ENCODE data around the gene FERMT1. TPM values are rescaled to one million over a fixed set of nuclear protein-coding genes. Genes with fewer than 3 reads are reported as not detected.

FERMT1 gene
- total and polyA plus RNA-seq, 2 of the 13 experiments (the other 11 are each of a cell fraction or from before 2014, with no cell fraction given): 15.8 to 29.5 TPM

- TF ChIP-seq RNF219 (CRISPR knock-in tag; IDR thresholded peaks at IDR 0.05): no peak
- TF ChIP-seq ZNF331 (CRISPR knock-in tag; IDR thresholded peaks at IDR 0.05): peak; percentile 64; the same call in 1 of the 2 replicates
- TF ChIP-seq SIN3B (IDR thresholded peaks at IDR 0.05; ENCODE audit: low read length): no peak
- TF ChIP-seq ZNF550 (CRISPR knock-in tag; IDR thresholded peaks at IDR 0.05; ENCODE audit: borderline replicate concordance): no peak
- 0 out of 2 replicates have a peak, but pooled peaks have one; percentile 18 for TF ChIP-seq GABPB1 (CRISPR knock-in tag; IDR thresholded peaks at IDR 0.05)
- TF ChIP-seq GATAD2A (CRISPR knock-in tag; IDR thresholded peaks at IDR 0.05): peak; percentile 64; the same call in 1 of the 2 replicates
- TF ChIP-seq ZNF691 (CRISPR knock-in tag; IDR thresholded peaks at IDR 0.05; ENCODE audit: borderline replicate concordance, low read depth): peak; percentile 39; the same call in 1 of the 2 replicates
- TF ChIP-seq MXD4 (CRISPR knock-in tag; IDR thresholded peaks at IDR 0.05): 0 out of 2 replicates have a peak, but pooled peaks have one; percentile 55
- TF ChIP-seq MTERF4 (CRISPR knock-in tag; IDR thresholded peaks at IDR 0.05): 0 out of 2 replicates have a peak, but pooled peaks have one; percentile 36
- peak; percentile 62; the same call in 1 of the 2 replicates for TF ChIP-seq HMGXB3 (CRISPR knock-in tag; IDR thresholded peaks at IDR 0.05; ENCODE audit: borderline replicate concordance)
- peak; percentile 12; the same call in 1 of the 2 replicates for TF ChIP-seq FOXA3 (CRISPR knock-in tag; IDR thresholded peaks at IDR 0.05)
- TF ChIP-seq ZNF205 (CRISPR knock-in tag; IDR thresholded peaks at IDR 0.05): peak; percentile 52; the same call in 1 of the 2 replicates
- 0 out of 2 replicates have a peak, but pooled peaks have one; percentile 13 for TF ChIP-seq NFYC (CRISPR knock-in tag; IDR thresholded peaks at IDR 0.05)
- no peak for TF ChIP-seq ZNF678 (CRISPR knock-in tag; IDR thresholded peaks at IDR 0.05)
- no peak for TF ChIP-seq NFE2L1 (CRISPR knock-in tag; IDR thresholded peaks at IDR 0.05; ENCODE audit: borderline replicate concordance)
- no peak for TF ChIP-seq NFATC3 (CRISPR knock-in tag; IDR thresholded peaks at IDR 0.05)
- TF ChIP-seq TEF (CRISPR knock-in tag; IDR thresholded peaks at IDR 0.05): no peak
- TF ChIP-seq TEAD3 (CRISPR knock-in tag; optimal IDR thresholded peaks at IDR 0.05; ENCODE audit: borderline replicate concordance): peak; percentile 7
- no peak for TF ChIP-seq RFXANK (CRISPR knock-in tag; IDR thresholded peaks at IDR 0.05)
- no peak for TF ChIP-seq ZFY (CRISPR knock-in tag; IDR thresholded peaks at IDR 0.05)
Observed at GRCh38 chr20:6074145-6074561, 48.7 kb downstream of the FERMT1 start (continued).
